Activated effector memory CD4-positive, alpha-beta T cell treated with anti-CD3 and anti-CD28 coated beads, Interleukin-2, amount 50 U/mL, for 16 hours (primary cell): ENCODE results near the gene PAOX.
"Not testable (repeated sequence)": the region's sequence is repeated elsewhere in the genome, so short reads cannot be mapped to it uniquely, and the experiment has no call there.

Experiments used
- DNase-seq: peaks from one replicate; pipeline ENCODE4 v3.0.0-alpha.2; 2020

The PAOX gene

DNA sequence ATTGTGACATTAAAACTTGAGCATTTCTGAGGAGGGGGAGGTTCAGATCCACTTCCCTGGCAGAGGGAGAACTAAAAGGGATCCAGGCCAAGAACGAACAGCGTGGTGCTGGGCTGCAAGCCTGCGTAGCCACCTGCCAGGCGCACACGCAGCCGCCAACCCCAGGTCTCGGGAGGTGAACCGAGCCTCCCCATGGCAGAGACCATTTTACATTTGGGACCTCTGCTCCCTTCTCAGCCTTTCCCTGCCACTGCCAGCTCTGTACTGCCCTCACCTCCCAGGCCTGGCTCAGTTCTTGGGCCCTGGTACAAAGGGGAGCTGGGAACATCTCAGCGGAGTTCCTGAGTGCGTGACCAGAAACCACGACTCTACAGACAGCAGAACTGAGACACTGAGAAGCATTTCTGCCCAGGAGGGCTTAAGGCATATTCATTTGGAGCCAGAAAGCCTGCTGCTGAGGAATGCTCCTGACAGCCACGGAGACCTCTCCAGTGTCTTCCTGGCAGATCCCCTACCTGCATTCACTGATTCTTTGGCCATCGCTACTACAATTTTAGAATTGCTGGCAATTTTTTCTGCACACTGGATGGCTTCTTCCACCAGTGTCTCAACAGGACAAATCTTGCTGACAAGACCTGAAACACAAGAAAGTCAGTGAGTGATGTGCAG, 13.5 kb upstream of the PAOX start:
- no peak for DNase-seq

DNA sequence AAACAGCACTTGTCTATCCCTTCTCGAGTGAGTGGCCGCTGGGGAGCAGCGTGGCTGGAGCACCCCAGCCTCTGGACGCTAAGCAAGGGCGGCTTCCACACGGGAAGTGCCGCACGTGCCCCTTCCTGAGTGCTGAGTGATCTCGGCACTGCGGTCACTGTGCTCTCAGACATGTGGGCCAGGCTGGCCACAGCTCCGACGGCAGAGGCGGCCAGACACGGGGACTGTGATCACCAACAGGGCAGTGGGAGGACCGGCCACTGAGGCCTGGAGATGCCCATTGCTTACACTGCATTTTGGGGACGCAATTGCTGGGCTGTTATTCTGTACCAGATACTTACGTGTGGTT, 13.0 kb upstream of the PAOX start:
- no peak for DNase-seq

DNA sequence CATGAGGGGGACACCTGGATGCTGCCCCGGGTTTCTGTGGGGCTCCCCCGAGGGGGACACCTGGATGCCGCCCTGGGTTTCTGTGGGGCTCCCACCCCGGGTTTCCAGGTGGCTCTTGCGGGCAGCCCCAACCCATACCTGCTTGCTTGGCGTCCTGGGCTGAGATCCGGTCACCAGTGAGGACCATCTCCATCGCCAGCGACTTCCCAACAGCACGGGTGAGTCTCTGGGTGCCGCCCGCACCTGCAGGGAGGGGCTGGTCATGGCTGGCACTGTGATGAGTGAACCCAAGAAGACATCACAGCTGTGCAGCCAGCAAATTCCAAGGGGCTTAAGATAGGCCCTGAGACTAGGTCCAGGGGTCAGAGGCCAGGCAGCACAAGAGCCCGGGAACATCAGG, 12.3 kb upstream of the PAOX start:
- no peak for DNase-seq

DNA sequence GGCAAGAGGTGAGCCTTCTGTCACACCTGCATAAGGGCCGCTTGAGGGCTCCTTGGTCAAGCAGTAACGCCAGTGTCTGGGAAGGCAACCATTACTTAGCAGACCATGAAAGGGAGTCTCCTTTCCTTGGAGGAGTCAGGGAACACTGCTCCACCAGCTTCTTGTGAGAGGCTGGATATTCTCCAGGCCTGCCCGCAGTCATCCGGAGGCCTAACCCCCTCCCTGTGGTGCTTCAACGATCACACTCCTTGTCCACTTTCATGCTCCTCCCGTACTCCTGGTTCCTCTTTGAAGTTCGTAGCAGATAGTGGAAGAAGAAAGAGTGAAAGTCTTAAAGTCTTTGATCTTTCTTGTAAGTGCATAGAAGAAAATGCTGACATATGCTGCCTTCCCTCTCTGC, 11.6 kb upstream of the PAOX start:
- DNase-seq: not testable (repeated sequence)

DNA sequence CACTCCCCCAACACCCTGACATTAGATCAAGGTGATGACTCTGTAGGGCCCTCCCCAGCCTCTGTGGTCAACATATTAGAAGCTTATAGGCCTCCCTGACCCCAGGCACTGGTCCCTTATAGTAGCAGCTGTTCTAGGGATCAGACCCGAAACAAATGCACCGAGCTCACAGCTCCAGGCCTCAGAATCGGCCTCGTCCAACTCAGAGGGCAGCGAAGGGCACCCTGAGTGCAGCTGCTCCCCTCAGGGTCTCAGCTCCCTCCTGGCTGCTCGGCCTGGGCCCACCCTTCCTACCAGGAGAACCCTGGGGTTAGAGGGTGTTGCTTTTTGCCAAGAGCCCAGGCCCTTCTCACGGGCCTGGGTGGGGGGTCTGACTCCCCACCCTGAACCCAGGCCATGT, 10.9 kb upstream of the PAOX start:
- no peak for DNase-seq

DNA sequence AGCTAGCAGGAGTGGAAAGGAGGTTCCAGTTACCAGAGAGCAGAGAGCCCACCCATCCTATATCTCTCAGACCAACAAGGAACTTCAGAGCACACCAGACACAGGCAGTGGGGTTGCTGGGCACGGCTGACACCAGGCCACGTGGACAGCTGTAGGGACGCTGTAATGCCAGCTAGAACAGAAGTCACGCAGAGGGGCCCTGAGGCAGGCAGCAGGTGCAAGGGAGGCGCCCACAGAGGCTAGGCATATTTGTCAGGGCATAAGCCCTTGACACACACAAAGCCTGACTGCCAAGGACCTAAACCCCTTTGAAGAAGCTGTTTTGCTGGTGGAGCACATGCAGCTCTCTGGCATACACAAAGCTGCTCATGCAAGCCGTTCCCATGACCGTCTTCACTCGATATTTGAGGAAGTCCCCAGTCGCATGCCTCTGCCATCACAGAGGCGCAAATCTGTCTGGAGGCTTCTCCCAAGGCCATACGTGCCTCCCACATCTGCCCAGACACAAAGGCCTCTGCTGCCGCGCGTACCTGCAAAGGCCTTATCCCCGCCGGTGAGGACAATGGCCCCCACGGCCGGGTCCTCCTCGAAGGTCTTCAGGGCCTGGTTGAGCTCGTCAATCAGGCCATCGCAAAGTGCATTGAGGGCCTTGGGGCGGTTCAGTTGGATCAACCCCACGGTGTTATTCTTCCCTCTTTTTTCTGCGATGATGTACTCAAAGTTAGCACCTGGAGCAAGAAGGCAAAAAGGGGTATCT, 8.9 kb upstream of the PAOX start:
- no peak for DNase-seq

DNA sequence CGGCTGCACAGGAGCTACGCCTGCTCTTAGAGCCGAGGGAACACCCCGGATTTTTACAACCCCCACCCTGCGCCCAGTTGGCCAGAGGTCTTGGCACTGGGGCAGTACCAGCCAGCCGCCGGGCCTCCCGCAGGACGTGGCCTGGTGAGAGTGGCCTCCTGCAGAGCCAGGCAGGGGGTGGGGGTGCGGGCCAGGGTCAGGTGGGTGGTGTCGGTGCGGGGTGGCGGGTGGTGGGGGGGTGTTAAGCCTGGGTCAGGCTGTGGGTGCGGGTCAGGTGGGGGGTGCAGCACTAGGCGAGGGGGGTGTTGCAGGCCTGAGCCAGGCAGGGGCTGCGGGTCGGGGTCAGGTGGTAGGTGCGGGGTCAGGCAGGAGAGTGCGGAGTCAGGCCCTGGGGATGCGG, 6.6 kb upstream of the PAOX start:
- DNase-seq: no peak

DNA sequence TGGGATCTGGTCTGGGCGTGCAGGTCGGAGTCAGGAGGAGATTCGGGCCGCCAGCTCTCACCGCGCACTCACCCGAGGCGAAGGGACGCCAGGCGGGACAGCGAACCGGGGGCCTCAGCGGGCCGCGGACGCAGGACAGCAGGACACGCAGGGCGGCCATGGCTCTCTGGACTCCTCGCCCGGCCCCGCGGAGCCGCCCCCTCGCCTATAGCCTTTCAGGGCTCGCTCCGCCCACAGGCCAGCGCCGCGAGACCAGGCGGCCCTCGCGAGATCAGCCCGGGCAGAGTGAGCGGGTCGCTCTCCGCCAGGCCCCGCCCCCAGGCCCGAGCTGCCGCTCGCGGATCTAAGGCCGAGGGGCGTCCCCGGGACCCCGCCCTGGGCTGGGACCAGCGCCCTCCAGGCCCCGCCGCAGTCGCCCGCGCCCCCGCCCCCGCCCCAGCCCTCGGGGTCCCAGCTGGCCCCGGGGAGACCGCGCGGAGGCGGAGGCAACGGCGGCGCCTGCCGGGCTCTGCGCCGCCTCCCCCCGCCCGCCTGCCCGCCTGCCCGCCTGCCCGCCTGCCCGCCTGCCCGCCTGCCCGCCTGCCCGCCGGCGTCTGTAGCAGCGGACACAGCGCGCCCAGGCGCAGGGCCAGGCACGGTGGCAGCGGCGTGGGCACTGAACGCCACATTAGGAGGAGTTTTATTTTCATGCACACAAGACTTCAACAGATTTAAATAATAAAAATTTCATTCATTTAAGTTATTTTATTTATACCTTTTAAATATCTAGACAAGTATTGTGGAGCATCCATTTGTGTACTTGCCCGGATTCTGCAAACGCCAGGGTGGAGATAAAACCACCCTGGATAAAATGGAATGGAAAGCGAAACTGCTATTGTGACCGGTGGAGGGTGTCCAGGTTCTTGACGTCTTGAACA, 5.6 kb upstream of the PAOX start, which contains the start of gene ECHS1:
Gene ECHS1 (minus strand): TSS at position 181 of the 917 bp plus-strand sequence. CDS start 21 bp downstream, at position 160.
- peak; percentile 97 for DNase-seq

DNA sequence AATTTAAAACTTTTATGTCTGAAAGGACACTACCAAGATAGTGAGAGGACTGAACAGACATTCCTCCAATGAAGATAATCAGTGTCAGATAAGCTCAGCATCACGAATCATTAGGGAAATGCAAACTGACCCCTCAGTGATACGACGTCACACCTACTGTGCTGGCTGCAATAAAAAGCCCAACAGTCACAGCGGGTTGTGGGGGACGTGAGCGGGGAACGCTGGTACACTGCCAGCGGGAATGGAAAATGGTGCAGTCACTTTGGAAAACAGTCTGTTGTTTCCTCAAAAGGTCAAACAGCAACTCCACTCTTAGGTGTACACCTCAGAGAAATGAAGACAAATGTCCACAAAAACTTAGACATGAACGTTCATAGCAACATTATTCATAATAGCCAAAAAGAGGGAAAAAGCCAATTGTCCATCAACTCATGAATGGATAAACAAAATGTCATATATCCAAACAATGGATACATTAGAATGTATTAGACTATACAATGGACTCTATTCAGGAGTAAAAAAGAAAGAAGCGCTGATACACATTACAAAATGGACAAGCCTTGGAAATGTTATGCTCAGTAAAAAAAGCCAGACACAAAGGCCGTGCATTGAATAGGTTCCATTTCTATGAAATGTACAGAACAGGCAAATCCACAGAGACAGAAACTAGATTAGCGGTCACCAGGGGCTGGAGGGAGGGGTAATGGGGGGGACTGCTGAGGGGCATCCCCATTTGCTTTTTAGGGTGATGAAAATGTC, 3.5 kb upstream of the PAOX start:
- DNase-seq: no peak

DNA sequence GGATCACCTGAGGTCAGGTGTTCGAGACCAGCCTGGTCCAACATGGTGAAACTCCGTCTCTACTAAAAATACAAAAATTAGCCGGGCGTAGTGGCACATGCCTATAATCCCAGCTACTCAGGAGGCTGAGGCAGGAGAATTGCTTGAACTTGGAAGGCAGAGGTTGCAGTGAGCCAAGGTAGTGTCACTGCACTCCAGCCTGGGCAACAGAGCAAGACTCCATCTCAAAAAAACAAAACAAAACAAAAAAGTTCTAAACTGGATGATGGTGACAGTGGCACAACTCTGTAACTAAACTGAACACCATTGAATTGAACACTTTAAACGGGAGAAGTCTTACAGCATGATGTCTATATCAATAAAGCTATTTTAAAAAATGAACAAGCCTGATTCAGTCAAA, 2.9 kb upstream of the PAOX start:
- DNase-seq: not testable (repeated sequence)

DNA sequence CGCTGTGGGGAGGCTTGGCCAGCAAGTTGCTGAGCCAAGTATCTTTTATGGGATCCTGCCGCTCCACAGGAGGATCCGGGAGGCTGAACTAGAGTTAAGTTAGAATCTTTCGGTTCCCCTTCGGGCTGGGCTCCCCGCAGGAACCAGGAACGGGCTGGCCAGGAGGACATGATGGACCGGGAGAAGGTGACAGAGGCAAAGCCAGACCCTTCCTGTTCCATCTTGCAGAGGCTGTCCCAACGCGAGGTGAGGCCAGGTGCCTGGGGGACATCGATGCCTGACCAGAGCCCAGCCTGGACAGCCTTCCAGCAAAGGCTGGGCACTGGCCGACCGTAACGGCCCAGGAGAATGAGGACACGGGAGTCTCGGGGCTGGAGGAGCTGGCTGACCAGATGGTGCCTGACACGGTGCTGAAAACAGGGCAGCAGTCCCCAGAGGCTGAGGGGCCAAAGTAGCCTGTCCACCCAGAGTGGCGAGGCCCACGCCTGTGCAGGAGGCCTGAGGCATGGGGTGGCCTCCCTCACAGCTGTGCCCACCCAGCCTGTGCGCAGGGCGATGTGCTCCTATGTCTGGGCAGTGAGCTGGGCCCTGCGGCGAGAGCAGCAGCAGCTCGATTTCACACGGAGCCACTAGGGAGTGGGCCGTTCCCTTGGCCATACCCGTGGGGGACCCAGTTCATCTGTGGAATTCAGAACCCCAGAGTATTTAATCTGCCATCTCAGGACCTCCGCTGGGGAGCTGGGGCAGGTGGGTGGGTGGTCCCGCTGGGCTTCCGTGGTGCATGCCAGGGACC, 1.8 kb upstream of the PAOX start:
- DNase-seq: no peak

DNA sequence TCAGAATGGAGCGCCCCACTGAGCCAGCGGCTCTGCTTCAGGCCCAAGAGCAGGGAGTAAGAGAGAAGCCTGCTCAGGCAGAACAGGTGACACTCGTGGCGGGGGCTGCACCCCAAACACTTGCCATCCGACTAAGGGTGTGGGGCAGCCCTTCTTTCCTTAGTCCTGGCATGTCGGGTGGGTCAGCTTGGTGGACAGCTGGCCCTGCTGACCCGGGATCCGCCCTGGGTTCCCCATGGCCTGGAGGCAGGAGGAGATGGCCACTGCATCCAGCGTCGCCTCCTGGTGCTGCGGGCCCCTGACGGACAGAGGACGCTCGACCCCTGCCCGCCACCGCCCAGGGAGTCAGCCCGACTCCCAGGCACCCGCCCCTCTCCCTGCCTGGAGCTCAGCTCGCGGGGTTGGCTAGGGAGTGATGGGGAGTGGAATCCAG, 1.2 kb upstream of the PAOX start:
- no peak for DNase-seq

DNA sequence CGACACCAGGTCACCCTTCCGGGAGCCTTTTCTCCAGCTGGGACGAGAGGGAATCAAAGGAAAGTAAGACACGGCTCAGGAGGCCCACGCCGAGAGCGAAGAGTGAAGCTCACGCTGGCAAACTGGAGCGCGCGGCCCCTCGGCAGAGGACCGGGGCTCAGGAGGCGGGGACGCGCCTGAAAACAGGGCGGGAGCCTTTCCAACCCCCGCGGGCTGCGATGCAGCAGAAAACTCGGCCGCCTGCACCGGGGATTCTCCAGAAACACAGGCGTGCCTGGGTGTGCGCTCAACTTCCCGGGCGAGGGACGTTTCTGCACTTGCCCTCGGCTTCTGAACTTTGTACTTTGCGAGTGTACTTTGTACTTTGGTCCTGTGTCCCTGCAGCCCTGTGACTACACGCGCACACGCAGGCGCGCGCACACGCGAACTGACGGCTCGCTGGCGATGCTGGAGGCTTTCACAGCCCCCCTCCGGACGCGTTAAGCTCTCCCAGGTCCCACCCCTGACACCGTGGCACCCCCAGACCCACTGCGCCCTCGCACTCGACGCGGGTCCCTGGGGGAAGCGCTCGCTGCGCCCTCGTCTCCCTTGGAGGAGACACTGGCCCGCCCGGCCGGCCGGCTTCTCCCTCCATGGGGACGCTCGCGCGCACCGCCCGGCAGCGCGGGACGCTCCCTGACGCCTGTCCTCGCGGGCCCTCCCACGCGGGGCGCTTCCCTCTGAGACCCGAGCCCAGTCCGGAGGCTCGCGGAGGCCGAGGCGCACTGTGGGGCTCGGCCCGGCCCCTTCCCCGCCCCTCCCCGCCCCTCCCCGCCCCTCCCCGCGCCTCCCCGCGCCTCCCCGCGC, 588 bp upstream of the PAOX start:
- DNase-seq: peak; percentile 85

DNA sequence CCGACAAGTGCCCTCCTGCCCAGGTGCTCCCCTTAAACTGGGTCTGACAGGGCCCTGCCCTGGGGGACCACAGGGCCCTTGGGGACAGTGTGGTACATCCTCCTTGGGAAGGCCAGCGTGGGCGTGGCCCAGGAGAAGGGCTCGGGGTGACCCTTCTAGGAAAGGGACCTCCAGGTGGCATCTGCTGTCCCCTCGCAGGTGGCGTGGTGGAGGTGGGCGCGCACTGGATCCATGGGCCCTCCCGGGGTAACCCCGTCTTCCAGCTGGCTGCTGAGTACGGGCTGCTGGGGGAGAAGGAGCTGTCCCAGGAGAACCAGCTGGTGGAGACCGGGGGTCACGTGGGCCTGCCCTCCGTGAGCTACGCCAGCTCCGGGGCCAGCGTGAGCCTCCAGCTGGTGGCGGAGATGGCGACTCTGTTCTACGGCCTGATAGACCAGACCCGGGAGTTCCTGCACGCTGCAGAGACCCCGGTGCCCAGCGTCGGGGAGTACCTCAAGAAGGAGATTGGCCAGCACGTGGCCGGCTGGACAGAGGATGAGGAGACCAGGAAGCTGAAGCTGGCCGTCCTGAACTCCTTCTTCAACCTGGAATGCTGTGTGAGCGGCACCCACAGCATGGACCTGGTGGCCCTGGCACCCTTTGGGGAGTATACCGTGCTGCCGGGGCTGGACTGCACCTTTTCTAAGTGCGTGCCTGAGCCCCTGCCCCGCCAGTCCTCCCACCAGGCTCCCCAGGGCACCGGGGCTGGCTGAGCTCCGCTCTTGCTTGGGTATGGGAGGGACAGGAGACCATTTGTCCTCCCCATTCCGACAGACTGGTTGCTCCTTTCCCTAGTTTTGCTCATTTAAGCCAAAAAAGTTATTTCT, 972 bp downstream of the PAOX start:
- no peak for DNase-seq

DNA sequence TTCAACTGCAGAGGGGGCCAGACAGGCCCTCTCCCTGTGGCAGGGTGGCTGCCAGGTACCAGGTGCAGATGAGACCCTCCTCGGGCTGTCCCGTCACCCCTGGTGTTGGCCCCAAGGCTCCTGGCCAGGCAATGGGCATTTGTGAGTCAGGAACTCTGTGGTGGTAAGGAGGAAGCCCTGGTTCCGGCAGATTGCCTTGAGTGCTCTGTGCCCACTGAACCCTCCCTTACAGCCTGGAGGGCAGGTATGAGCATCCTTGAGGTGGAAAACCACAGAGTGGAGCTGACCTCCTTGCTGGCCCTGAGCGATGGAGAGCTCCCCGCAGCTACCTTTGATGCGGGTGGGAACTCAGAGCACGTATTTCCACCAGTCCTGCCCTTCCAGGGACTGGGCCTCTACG, 2.0 kb downstream of the PAOX start:
- DNase-seq: no peak

DNA sequence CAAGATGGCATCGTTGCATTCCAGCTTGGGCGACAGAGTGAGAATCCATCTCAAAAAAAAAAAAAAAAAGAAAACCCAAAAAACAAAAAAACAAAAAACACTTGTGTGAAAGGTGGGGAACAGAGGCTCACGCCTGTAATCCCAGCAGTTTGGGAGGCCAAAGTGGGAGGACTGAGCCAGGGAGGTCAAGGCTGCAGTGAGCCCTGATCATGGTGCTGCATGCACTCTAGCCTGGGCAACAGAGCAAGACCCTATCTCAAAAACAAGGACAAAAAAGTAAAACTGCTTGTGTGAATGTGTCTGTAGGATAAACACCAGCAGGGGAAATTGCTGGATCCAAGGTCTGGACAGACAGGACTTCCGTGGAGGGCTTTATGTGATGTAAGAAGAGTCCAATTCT, 4.5 kb downstream of the PAOX start:
- DNase-seq: no peak

DNA sequence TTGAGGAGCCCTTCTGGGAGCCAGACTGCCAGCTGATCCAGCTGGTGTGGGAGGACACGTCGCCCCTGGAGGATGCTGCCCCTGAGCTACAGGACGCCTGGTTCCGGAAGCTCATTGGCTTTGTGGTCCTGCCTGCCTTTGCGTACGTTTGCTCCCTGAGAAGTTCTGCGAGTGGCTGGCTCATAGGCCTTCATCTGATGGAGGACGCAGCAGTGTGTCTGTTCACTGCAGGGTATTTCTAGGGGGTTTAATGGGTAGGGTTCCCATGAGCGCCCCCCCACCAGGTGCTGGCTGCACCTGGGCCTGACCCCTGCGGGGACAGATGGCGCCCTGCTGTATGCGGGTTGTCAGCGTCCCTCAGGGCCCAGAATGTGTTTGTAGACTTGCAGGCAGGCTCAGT, 5.0 kb downstream of the PAOX start:
- no peak for DNase-seq

DNA sequence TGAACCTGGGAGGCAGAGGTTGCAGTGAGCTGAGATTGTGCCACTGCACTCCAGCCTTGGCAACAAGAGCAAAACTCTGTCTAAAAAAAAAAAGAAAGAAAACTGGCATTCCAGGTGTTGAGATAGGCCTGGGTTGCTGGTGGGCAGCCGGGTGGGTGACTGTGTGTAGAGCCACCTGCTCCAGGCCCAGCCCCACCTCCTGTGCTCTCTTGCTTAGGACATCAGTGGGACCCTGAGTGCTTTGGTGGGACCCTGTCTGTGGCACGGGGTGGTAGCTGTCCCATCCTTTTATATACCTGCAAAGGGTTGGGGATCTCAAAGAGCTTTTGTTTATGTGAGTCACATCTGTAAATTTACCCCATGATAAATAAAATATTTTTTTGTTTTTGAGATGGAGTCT, 6.2 kb downstream of the PAOX start:
- peak; percentile 16 for DNase-seq

DNA sequence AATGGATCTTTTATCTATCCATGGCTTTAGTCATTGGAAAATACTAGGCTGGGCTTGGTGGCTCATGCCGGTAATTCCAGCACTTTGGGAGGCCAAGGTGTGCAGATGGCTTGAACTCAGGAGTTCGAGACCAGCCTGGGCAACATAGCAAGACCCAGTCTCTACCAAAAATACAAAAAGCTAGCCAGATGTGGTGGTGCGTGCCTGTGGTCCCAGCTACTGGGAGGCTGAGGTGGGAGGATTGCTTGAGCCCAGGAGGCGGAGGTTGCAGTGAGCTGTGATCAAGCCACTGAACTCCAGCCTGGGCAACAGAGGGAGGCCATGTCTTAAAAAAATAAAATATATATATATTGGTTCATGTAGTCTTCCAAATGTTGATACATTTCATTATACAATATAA, 7.9 kb downstream of the PAOX start:
- peak; percentile 22 for DNase-seq
